DOHH2 (cell line): ENCODE measurements around the gene PHF20.
"Not testable (repeated sequence)": the region's sequence is repeated elsewhere in the genome, so short reads cannot be mapped to it uniquely, and the experiment has no call there.

Source experiments
- H3F3A ChIP-seq: fragments of 200-600 bp; sonication (generic), shearing (Covaris generic); 2 replicates; pipeline ENCODE4 v1.6.0; 2016; ENCODE audit warnings: antibody characterized with exemption, mild to moderate bottlenecking; ENCODE audit not compliant: control insufficient read depth, insufficient read depth
- H3K27ac ChIP-seq: fragments of 200-600 bp; sonication (generic); 2 replicates; pipeline ENCODE4 v1.5.1; 2014; ENCODE audit warnings: low read depth, mild to moderate bottlenecking, low read length, moderate library complexity
- H3K27me3 ChIP-seq: fragments of 200-600 bp; sonication (generic); 2 replicates; pipeline ENCODE4 v1.6.1; 2014; ENCODE audit warnings: mild to moderate bottlenecking, low read length, mixed read lengths; ENCODE audit not compliant: control insufficient read depth
- H3K36me3 ChIP-seq: fragments of 200-600 bp; sonication (generic); 2 replicates; pipeline ENCODE4 v1.6.1; 2014; ENCODE audit warnings: mild to moderate bottlenecking, low read length, moderate library complexity, mixed read lengths; ENCODE audit not compliant: control insufficient read depth
- H3K4me1 ChIP-seq: fragments of 200-600 bp; sonication (generic); 2 replicates; pipeline ENCODE4 v1.6.1; 2014; ENCODE audit warnings: mild to moderate bottlenecking, low read length, mixed read lengths; ENCODE audit not compliant: control insufficient read depth
- H3K4me2 ChIP-seq: fragments of 200-600 bp; sonication (generic); 2 replicates; pipeline ENCODE4 v1.6.0; 2014; ENCODE audit warnings: mild to moderate bottlenecking, low read length, moderate library complexity
- H3K4me3 ChIP-seq: fragments of 200-600 bp; sonication (generic); 2 replicates; pipeline ENCODE4 v1.5.1; 2014; ENCODE audit warnings: mild to moderate bottlenecking, low read length, mixed read lengths
- H3K79me2 ChIP-seq: fragments of 200-600 bp; sonication (generic); 2 replicates; pipeline ENCODE4 v1.6.1; 2014; ENCODE audit warnings: mild to moderate bottlenecking, low read length, mixed read lengths; ENCODE audit not compliant: control insufficient read depth
- H3K9me2 ChIP-seq: fragments of 200-600 bp; sonication (generic); replicated peaks from 2 replicates; pipeline ENCODE4 v1.6.1; 2014; ENCODE audit warnings: mild to moderate bottlenecking, low read length, mixed read lengths; ENCODE audit not compliant: control insufficient read depth
- H3K9me3 ChIP-seq: fragments of 200-600 bp; sonication (generic); 2 replicates; pipeline ENCODE4 v1.6.1; 2014; ENCODE audit warnings: antibody characterized with exemption, low read length, mixed read lengths; ENCODE audit not compliant: control insufficient read depth, insufficient read depth
- H4K20me1 ChIP-seq: fragments of 200-600 bp; sonication (generic); 2 replicates; pipeline ENCODE4 v1.6.0; 2014; ENCODE audit warnings: low read depth, mild to moderate bottlenecking, antibody characterized with exemption, low read length, moderate library complexity; ENCODE audit not compliant: control insufficient read depth, insufficient read depth
- CTCF ChIP-seq: fragments of 200-600 bp; sonication (generic); IDR thresholded peaks from one replicate; pipeline ENCODE4 v1.5.1; 2014; ENCODE audit warnings: antibody characterized with exemption, mild to moderate bottlenecking, low read depth, low read length; ENCODE audit not compliant: poor library complexity, severe bottlenecking
- EZH2phosphoT487 ChIP-seq: fragments of 200-600 bp; sonication (generic); IDR thresholded peaks from 2 replicates; pipeline ENCODE4 v1.6.1; 2017; ENCODE audit warnings: borderline replicate concordance, mild to moderate bottlenecking, antibody characterized with exemption, low read length, moderate library complexity, mixed read lengths

PHF20 gene

GRCh38 chr20:35878113-35878625 is 106.4 kb downstream of the PHF20 start:
- Histone ChIP-seq H3K27ac (no peak overlapping the region), H3K4me1 (no peaks in the 10 kb centered on the region), H3K4me2 (no peak overlapping the region), H3K9me3 (no peaks in the 10 kb centered on the region), H3F3A (no peaks in the 10 kb centered on the region), H3K4me3 (no peak overlapping the region), H3K79me2 (no peaks in the 10 kb centered on the region), H4K20me1 (no peaks in the 10 kb centered on the region), H3K27me3 (no peaks in the 10 kb centered on the region), H3K36me3 (peaks cover 5% of the 10 kb centered on the region; the same call in 1 of the 2 replicates), H3K9me2 (no peaks in the 10 kb centered on the region)
- TF ChIP-seq EZH2phosphoT487 = no peak
- TF ChIP-seq CTCF = no peak

GRCh38 chr20:35881676-35882075 is 109.9 kb downstream of the PHF20 start:
- TF ChIP-seq EZH2phosphoT487 (no peak), CTCF (no peak)
- no peaks in the 10 kb centered on the region for H4K20me1 ChIP-seq
- no peaks in the 10 kb centered on the region for H3K9me3 ChIP-seq
- no peaks in the 10 kb centered on the region for H3K9me2 ChIP-seq
- no peaks in the 10 kb centered on the region for H3K4me1 ChIP-seq
- H3K27ac ChIP-seq = no peak overlapping the region
- peaks cover 1% of the 10 kb centered on the region; the same call in 1 of the 2 replicates for H3K36me3 ChIP-seq
- no peaks in the 10 kb centered on the region for H3K27me3 ChIP-seq
- no peak overlapping the region for H3K4me2 ChIP-seq
- no peak overlapping the region for H3K4me3 ChIP-seq
- no peaks in the 10 kb centered on the region for H3K79me2 ChIP-seq
- no peaks in the 10 kb centered on the region for H3F3A ChIP-seq

- not testable (repeated sequence) for H3K4me2 ChIP-seq, H3K79me2 ChIP-seq, H4K20me1 ChIP-seq, H3K9me2 ChIP-seq, H3K36me3 ChIP-seq, H3K27ac ChIP-seq, H3K4me1 ChIP-seq, H3K4me3 ChIP-seq, H3K27me3 ChIP-seq, H3F3A ChIP-seq, H3K9me3 ChIP-seq
Observed at GRCh38 chr20:35882427-35883161, 110.8 kb downstream of the PHF20 start.

- H3K9me2 ChIP-seq = no peaks in the 10 kb centered on the region
- H3K4me1 ChIP-seq = no peaks in the 10 kb centered on the region
- H3K4me2 ChIP-seq = no peak overlapping the region
- no peaks in the 10 kb centered on the region for H3F3A ChIP-seq
- peaks cover 3% of the 10 kb centered on the region; the same call in 1 of the 2 replicates for H3K36me3 ChIP-seq
- no peak overlapping the region for H3K27ac ChIP-seq
- H3K27me3 ChIP-seq = no peaks in the 10 kb centered on the region
- no peak overlapping the region for H3K4me3 ChIP-seq
- no peaks in the 10 kb centered on the region for H3K9me3 ChIP-seq
- TF ChIP-seq CTCF = no peak
- no peak for TF ChIP-seq EZH2phosphoT487
- H3K79me2 ChIP-seq = no peaks in the 10 kb centered on the region
- H4K20me1 ChIP-seq = no peaks in the 10 kb centered on the region
Observed at GRCh38 chr20:35883336-35883777, 111.5 kb downstream of the PHF20 start.
